ENCODE results near the gene DCUN1D1.

The DCUN1D1 gene

GRCh38 chr3:182971637-182972036, 8.7 kb downstream of the DCUN1D1 start:
- DNase-seq = no peak

GRCh38 chr3:182970811-182971418, 9.4 kb downstream of the DCUN1D1 start:
- no peak for DNase-seq

GRCh38 chr3:182969853-182970252, 10.5 kb downstream of the DCUN1D1 start:
- no peak for DNase-seq

GRCh38 chr3:182969277-182969676, 11.1 kb downstream of the DCUN1D1 start:
- peak; percentile 47 for DNase-seq

- DNase-seq = peak; percentile 45
Observed at GRCh38 chr3:182967218-182968204, 12.8 kb downstream of the DCUN1D1 start.

GRCh38 chr3:182965861-182966366, 14.4 kb downstream of the DCUN1D1 start:
- no peak for DNase-seq

- DNase-seq = no peak
Observed at GRCh38 chr3:182964179-182964578, 16.2 kb downstream of the DCUN1D1 start.

GRCh38 chr3:182962166-182962565, 18.2 kb downstream of the DCUN1D1 start:
- DNase-seq = no peak

GRCh38 chr3:182959474-182960350, 20.6 kb downstream of the DCUN1D1 start:
- peak; percentile 27 for DNase-seq

- DNase-seq = no peak
Observed at GRCh38 chr3:182957676-182958266, 22.6 kb downstream of the DCUN1D1 start.

GRCh38 chr3:182957226-182957625, 23.1 kb downstream of the DCUN1D1 start:
- DNase-seq = no peak

GRCh38 chr3:182954553-182955235, 25.6 kb downstream of the DCUN1D1 start:
- peak; percentile 55 for DNase-seq

GRCh38 chr3:182949688-182950087, 30.6 kb downstream of the DCUN1D1 start:
- no peak for DNase-seq

- DNase-seq = no peak
Observed at GRCh38 chr3:182948305-182948704, 32.0 kb downstream of the DCUN1D1 start.

GRCh38 chr3:182947888-182948287, 32.5 kb downstream of the DCUN1D1 start:
- DNase-seq = no peak

GRCh38 chr3:182941719-182942118, 38.6 kb downstream of the DCUN1D1 start:
- DNase-seq = no peak

GRCh38 chr3:182940266-182940808, 40.0 kb downstream of the DCUN1D1 start:
- no peak for DNase-seq

GRCh38 chr3:182937293-182938051, 42.9 kb downstream of the DCUN1D1 start:
- DNase-seq = no peak

- DNase-seq = peak; percentile 17
Observed at GRCh38 chr3:182936918-182937285, 43.4 kb downstream of the DCUN1D1 start.

GRCh38 chr3:182936239-182936917, 44.0 kb downstream of the DCUN1D1 start:
- DNase-seq = no peak
